Activated CD4-positive, alpha-beta T cell treated with anti-CD3 and anti-CD28 coated beads for 36 hours (primary cell): ENCODE data around the gene CDK5RAP2. TPM values are rescaled to one million over a fixed set of nuclear protein-coding genes. Genes with fewer than 3 reads are reported as not detected.

ENCODE experiments used
- ATAC-seq: fragments of 200-7000 bp; cut with Tn5 transposase; one replicate; pipeline ENCODE4 v1.10.0; 2021; ENCODE audit warnings: mild to moderate bottlenecking, moderate library complexity
- CTCF ChIA-PET: fragments of 350-600 bp; sonication (Branson Sonifier 250); formaldehyde crosslinking; loops from one replicate; lab custom pipeline; 2021; ENCODE audit warnings: antibody characterized with exemption; lab: Charles Lee
- POLR2A ChIA-PET: fragments of 350-600 bp; sonication (Branson Sonifier 250); formaldehyde crosslinking; loops from one replicate; lab custom pipeline; 2021; ENCODE audit warnings: antibody characterized with exemption, inconsistent platforms; lab: Charles Lee
- DNase-seq: peaks from one replicate; pipeline ENCODE4 v3.0.0-alpha.2; 2020
- H3K27ac Mint-ChIP-seq: one replicate; pipeline ENCODE4 v1.8.0; 2021; ENCODE audit warnings: mixed read lengths
- H3K27me3 Mint-ChIP-seq: one replicate; pipeline ENCODE4 v1.8.0; 2021; ENCODE audit warnings: mixed read lengths
- H3K36me3 Mint-ChIP-seq: one replicate; pipeline ENCODE4 v1.8.0; 2021; ENCODE audit warnings: low read depth, mixed read lengths
- H3K4me1 Mint-ChIP-seq: one replicate; pipeline ENCODE4 v1.8.0; 2021; ENCODE audit warnings: mixed read lengths
- H3K4me3 Mint-ChIP-seq: one replicate; pipeline ENCODE4 v1.8.0; 2021; ENCODE audit warnings: mild to moderate bottlenecking, moderate library complexity, mixed read lengths
- H3K9me3 Mint-ChIP-seq: one replicate; pipeline ENCODE4 v1.8.0; 2021; ENCODE audit warnings: low read depth, mixed read lengths
- intact Hi-C, 2 experiments: fragments of 100-400 bp; cut with DNase I in 1 of 2; cut with micrococcal nuclease in 1 of 2; formaldehyde crosslinking; loops; one replicate each; pipeline versions ENCODE4 v1.14.2 to v1.15.1; 2022 to 2024; cut with DNase I, micrococcal nuclease
- total RNA-seq, 2 experiments: library from RNA; stranded (reverse); gene quantifications; one replicate each; pipeline ENCODE4 v1.2.3, GENCODE V29; 2021

The CDK5RAP2 gene
- total RNA-seq, 2 experiments from 2014 or later: 68.8 to 85.8 TPM

DNA sequence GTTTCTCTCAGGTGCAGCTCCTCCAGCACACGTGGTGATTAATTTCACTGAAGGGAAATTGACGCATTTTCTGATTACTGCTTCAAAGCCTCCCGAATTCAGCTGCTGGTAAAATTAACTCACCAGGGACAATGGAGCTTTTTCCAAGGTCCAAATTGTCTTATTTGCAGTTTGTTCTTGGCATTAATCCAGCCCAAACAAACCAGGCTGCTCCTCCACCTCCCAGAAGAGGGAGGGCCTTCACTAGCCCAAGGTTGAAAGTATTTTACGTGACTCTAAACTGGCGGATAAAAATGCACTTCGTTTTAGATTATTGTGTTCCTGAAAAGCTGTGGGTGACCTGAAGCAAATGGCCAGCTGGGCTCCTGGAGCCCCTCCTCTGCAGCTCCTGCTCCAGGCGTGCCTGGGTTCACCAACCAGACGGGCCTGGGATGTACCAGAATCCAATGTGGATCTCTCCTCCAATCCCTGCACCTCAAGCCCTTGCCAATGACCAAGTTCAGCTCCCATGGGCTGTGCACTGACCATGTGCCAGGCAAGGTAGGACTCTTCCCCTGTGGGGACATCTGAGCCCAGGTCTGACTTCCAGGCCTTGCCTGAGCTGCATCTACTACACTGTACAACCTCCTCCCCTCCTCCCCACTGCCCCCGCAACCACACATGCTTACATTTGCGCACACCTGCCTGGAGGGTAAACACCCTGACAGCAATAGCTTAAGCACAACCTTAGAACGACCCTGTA is 193.4 kb downstream of the CDK5RAP2 start:
- no peak for ATAC-seq
- H3K4me1 Mint-ChIP-seq: no peaks in the 10 kb centered on the region

DNA sequence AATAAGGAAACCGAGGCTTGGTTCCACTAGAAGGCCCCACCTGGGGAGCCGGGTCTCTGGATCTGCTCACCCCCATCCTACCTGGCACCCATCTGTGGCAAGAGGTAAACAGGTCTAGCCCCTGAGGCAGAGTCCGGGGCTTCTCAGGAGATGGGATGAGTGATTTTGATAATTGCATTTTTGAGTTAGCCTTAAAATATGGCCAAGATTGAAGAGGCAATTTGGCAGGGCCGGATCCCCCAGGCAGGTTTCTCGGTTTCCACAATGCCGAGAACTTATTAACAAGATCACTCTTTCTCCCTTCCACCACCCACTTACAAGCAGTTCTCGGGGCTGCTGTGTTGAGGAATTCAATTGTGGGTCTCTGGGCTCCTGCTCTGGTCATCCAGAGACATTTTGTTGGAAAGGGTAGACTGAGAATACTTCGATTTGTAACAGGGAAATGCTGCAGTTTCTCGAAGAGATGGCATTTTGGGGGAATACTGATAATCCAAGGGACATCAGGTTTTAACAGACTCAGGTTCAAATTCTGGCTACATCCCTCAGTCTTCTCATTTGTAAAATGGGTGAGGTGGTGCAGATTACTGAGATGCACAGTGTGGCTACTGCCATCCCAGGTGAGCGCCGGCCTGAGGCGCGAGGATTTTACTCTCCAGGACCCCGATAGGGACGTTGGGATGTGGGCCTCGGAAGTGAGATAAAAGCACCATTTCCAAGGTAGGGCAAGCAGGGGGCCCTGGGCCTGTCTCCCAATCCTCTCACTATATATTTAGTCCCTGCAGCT is 194.2 kb downstream of the CDK5RAP2 start:
- CTCF ChIA-PET: no interaction called here
- ATAC-seq (no peak), DNase-seq (no peak)
- Mint-ChIP-seq H3K27me3 (no peaks in the 10 kb centered on the region), H3K4me1 (no peaks in the 10 kb centered on the region), H3K36me3 (peaks cover 8% of the 10 kb centered on the region), H3K9me3 (no peaks in the 10 kb centered on the region), H3K27ac (no peak overlapping the region), H3K4me3 (no peak overlapping the region)
- POLR2A ChIA-PET: no interaction called here
- intact Hi-C loops: no loop called here

More for the DNA sequence above, 193.4 kb downstream of the CDK5RAP2 start:
- Mint-ChIP-seq H3K4me3 (no peak overlapping the region), H3K27ac (no peak overlapping the region), H3K36me3 (peaks cover 8% of the 10 kb centered on the region), H3K9me3 (no peaks in the 10 kb centered on the region), H3K27me3 (no peaks in the 10 kb centered on the region)
- intact Hi-C loops: no loop called here
- CTCF ChIA-PET: no interaction called here
- POLR2A ChIA-PET: no interaction called here
- no peak for DNase-seq

GRCh38 chr9:120384925-120385272 is 195.1 kb downstream of the CDK5RAP2 start:
- no peak for ATAC-seq
- CTCF ChIA-PET: interaction anchor here (0.6 kb wide), 1 partner anchor 95 kb away, joined by 3 read pairs; no protein-coding TSS in a partner anchor
- H3K4me1 Mint-ChIP-seq: no peaks in the 10 kb centered on the region

GRCh38 chr9:120383999-120384924 is 195.7 kb downstream of the CDK5RAP2 start:
- CTCF ChIA-PET: interaction anchor here (0.6 kb wide), 1 partner anchor 94 kb away, joined by 3 read pairs; no protein-coding TSS in a partner anchor
- Mint-ChIP-seq H3K36me3 (peaks cover 15% of the 10 kb centered on the region), H3K9me3 (peaks cover 4% of the 10 kb centered on the region), H3K27me3 (no peaks in the 10 kb centered on the region), H3K4me1 (no peaks in the 10 kb centered on the region), H3K27ac (no peak overlapping the region), H3K4me3 (no peak overlapping the region)
- no peak for DNase-seq
- ATAC-seq: no peak
- POLR2A ChIA-PET: no interaction called here
- intact Hi-C loops: no loop called here

More at GRCh38 chr9:120384925-120385272, 195.1 kb downstream of the CDK5RAP2 start:
- no peak for DNase-seq
- Mint-ChIP-seq H3K9me3 (peaks cover 3% of the 10 kb centered on the region), H3K27ac (no peak overlapping the region), H3K4me3 (no peak overlapping the region), H3K36me3 (peaks cover 14% of the 10 kb centered on the region), H3K27me3 (no peaks in the 10 kb centered on the region)
- intact Hi-C loops: no loop called here
- POLR2A ChIA-PET: no interaction called here

- peaks cover 16% of the 10 kb centered on the region for H3K36me3 Mint-ChIP-seq
- H3K27ac Mint-ChIP-seq: no peak overlapping the region
- ChIA-PET CTCF (no interaction called here), POLR2A (no interaction called here)
- intact Hi-C loops: no loop called here
- DNase-seq (no peak), ATAC-seq (no peak)
- no peaks in the 10 kb centered on the region for H3K4me1 Mint-ChIP-seq
- H3K27me3 Mint-ChIP-seq: no peaks in the 10 kb centered on the region
- H3K9me3 Mint-ChIP-seq: peaks cover 5% of the 10 kb centered on the region
- H3K4me3 Mint-ChIP-seq: no peak overlapping the region
These were observed 196.4 kb downstream of the CDK5RAP2 start for GRCh38 chr9:120383611-120383998.

GRCh38 chr9:120382453-120382852 is 197.5 kb downstream of the CDK5RAP2 start:
- intact Hi-C loops: no loop called here
- ChIA-PET CTCF (no interaction called here), POLR2A (no interaction called here)
- no peaks in the 10 kb centered on the region for H3K4me1 Mint-ChIP-seq
- DNase-seq (no peak), ATAC-seq (no peak)
- H3K27me3 Mint-ChIP-seq: no peaks in the 10 kb centered on the region
- no peak overlapping the region for H3K4me3 Mint-ChIP-seq
- H3K36me3 Mint-ChIP-seq: peaks cover 15% of the 10 kb centered on the region
- H3K27ac Mint-ChIP-seq: no peak overlapping the region
- H3K9me3 Mint-ChIP-seq: peaks cover 8% of the 10 kb centered on the region

DNA sequence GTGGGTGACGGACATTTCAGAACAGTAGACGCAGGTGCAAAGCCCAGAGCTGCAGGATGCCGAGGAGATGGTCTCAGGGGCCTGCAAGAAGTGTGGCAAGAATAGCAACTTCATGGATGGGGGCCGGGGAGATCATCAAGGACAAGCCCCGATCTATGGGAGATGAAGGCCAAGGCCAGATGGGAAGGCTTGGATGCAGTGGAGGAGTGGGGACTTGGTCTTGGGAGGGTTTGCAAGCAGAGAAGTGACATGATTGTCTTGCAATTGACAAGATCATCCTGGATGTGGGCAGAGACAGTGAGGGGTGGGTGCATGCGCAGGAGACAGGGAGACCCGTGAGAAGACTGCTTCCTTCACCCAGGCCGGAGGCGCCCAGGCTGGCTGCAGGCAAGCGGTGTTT is 198.1 kb downstream of the CDK5RAP2 start:
- Mint-ChIP-seq H3K4me3 (no peak overlapping the region), H3K4me1 (no peaks in the 10 kb centered on the region), H3K9me3 (peaks cover 8% of the 10 kb centered on the region), H3K27ac (no peak overlapping the region), H3K27me3 (no peaks in the 10 kb centered on the region), H3K36me3 (peaks cover 18% of the 10 kb centered on the region)
- CTCF ChIA-PET: no interaction called here
- ATAC-seq (no peak), DNase-seq (no peak)
- intact Hi-C loops: no loop called here
- POLR2A ChIA-PET: no interaction called here

DNA sequence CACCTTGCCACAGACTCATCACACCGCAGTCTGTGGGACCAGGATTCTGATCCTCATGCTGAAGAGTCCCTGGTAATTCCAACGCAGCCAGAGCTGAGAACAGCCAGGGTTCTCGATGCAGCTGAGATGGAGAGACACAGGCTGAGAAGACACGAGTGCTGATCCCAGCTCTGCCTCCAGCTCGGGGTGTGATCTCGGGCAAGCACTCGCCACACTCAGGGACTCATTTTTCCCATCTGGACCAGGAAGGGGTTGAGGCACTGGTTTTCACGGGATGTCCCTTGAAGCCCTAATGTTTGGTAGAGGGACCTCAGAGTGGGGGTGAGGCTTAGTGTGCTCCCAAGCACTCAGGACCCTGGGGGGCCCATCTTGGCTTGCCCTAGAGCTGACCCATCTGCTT is 200.4 kb downstream of the CDK5RAP2 start:
- H3K4me1 Mint-ChIP-seq: no peaks in the 10 kb centered on the region
- intact Hi-C loops: no loop called here
- ATAC-seq (no peak), DNase-seq (no peak)
- H3K27me3 Mint-ChIP-seq: no peaks in the 10 kb centered on the region
- H3K4me3 Mint-ChIP-seq: no peak overlapping the region
- ChIA-PET POLR2A (no interaction called here), CTCF (no interaction called here)
- peaks cover 18% of the 10 kb centered on the region for H3K36me3 Mint-ChIP-seq
- peaks cover 11% of the 10 kb centered on the region for H3K9me3 Mint-ChIP-seq
- no peak overlapping the region for H3K27ac Mint-ChIP-seq

DNA sequence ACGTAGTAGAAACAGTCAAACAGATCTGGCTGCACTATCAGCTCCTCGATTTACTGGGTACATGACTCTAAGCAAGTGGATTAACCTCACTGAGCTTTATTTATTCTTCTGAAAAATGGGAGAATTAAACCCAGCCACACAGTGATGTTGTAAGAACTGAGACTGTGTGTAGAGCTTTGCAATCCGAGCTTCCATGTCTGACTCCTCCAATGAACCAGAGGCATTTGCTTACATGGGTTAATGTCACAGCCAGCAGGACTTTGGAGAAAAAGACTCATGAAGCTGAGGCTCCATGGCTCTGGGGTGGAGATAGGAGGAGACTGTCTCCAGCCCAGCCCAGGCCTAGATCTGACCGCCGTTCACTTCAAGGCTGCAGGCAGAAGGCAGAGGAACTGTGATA is 201.3 kb downstream of the CDK5RAP2 start:
- H3K4me1 Mint-ChIP-seq: no peaks in the 10 kb centered on the region
- CTCF ChIA-PET: no interaction called here

DNA sequence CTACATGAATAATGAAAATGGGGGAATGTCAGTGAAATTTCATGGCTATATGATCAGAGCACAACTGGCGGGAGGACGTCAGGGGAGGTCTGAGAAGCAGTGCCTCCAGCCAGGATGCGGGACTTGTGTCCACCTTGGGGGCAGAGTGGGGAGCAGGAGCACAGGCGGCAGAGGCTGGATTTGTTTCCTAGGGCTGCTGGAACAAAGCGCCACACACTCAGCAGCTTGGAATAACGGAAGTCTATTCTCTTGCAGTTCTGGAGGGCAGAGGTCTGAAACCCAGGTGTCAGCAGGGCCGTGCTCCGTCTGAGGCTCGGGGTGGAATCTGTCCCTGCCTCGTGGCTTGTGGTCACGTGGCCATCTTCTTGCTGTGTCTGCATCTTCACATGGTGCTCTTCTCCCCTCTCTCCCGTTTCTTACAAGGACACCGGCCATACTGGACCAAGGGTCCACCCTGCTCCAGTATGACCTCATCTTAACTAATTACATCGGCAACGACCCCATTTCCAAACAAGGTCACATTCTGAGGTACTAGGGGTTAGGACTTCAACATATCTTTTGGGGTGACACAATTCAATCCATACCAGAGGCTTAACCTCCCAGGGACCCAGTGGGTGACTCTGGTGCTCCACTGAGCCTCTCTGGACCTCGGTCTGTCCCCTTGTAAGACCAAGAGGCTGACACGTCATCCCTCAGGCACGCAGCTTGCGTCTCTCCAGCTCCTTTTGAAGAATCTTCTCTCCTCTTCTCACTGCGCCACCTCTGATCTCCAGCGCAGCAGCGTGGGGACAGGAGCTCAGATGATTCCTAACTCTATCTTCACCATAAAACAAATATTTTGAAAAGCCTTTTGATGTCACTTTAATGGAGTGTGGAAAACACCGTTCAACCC is 202.5 kb downstream of the CDK5RAP2 start:
- ATAC-seq (no peak), DNase-seq (no peak)
- no peaks in the 10 kb centered on the region for H3K27me3 Mint-ChIP-seq
- POLR2A ChIA-PET: no interaction called here
- intact Hi-C loops: no loop called here
- no peaks in the 10 kb centered on the region for H3K4me1 Mint-ChIP-seq
- peaks cover 11% of the 10 kb centered on the region for H3K9me3 Mint-ChIP-seq
- CTCF ChIA-PET: no interaction called here
- H3K27ac Mint-ChIP-seq: no peak overlapping the region
- peaks cover 18% of the 10 kb centered on the region for H3K36me3 Mint-ChIP-seq
- H3K4me3 Mint-ChIP-seq: no peak overlapping the region

More for the DNA sequence above, 201.3 kb downstream of the CDK5RAP2 start:
- intact Hi-C loops: no loop called here
- Mint-ChIP-seq H3K27me3 (no peaks in the 10 kb centered on the region), H3K27ac (no peak overlapping the region), H3K4me3 (no peak overlapping the region), H3K36me3 (peaks cover 18% of the 10 kb centered on the region), H3K9me3 (peaks cover 11% of the 10 kb centered on the region)
- no peak for DNase-seq
- no peak for ATAC-seq
- POLR2A ChIA-PET: no interaction called here

- Mint-ChIP-seq H3K36me3 (peaks cover 18% of the 10 kb centered on the region), H3K27me3 (no peaks in the 10 kb centered on the region), H3K4me3 (no peak overlapping the region), H3K4me1 (no peaks in the 10 kb centered on the region), H3K27ac (no peak overlapping the region), H3K9me3 (peaks cover 11% of the 10 kb centered on the region)
- ChIA-PET CTCF (no interaction called here), POLR2A (no interaction called here)
- DNase-seq: no peak
- ATAC-seq: no peak
- intact Hi-C loops: no loop called here
These were observed 203.9 kb downstream of the CDK5RAP2 start for GRCh38 chr9:120376101-120376500.
